ENCODE measurements around the gene UNC13D. TPM values are rescaled to one million over a fixed set of nuclear protein-coding genes. Genes with fewer than 3 reads are reported as not detected.
A peak's percentile ranks its signal among the peaks of the same experiment; 100 is the strongest.

UNC13D gene
- total and polyA plus RNA-seq, 9 of the 15 experiments (the other 6 are each of a cell fraction or from before 2014, with no cell fraction given) = 0.86 to 244 (median 69.2) TPM

DNA sequence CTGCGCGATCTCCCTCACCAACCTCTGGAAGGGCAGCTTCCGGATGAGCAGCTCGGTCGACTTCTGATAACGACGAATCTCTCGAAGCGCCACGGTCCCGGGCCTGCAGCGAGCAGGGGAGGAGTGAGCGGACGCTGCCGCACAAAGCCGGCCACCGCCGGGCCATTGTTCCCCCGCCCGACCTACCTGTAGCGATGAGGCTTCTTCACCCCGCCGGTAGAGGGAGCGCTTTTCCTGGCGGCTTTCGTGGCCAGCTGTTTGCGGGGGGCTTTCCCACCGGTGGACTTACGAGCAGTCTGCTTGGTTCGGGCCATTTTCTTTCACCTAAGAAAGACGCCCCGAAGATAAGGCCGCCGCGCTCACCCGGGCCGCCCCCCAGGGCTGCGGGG, 65.3 kb downstream of the UNC13D start (continued):
- no peak for TF ChIP-seq TEAD4 (IDR thresholded peaks at IDR 0.05; ENCODE audit: low read length)
- TF ChIP-seq TEAD4 (CRISPR knock-in tag; IDR thresholded peaks at IDR 0.05; ENCODE audit: borderline replicate concordance) = no peak
- TF ChIP-seq XRCC5 (IDR thresholded peaks at IDR 0.05; ENCODE audit: low read depth, low read length) = 0 out of 2 replicates have a peak, but pooled peaks have one; percentile 10
- peak in 1 of 2 experiments; percentile 6; a peak in 1 of 4 replicates for TF ChIP-seq SIN3A (IDR thresholded peaks at IDR 0.05; ENCODE audit: borderline replicate concordance in 2 of 2, control insufficient read depth in 1 of 2, low read depth in 2 of 2, low read length in 2 of 2)
- TF ChIP-seq ZNF584 (CRISPR knock-in tag; IDR thresholded peaks at IDR 0.05; ENCODE audit: low read depth) = no peak
- TF ChIP-seq SRSF3 (IDR thresholded peaks at IDR 0.05; ENCODE audit: insufficient read depth, low read length) = no peak
- TF ChIP-seq TCF7L2 (IDR thresholded peaks at IDR 0.05; ENCODE audit: low read depth, low read length) = no peak
- no peak for TF ChIP-seq RBM22 (IDR thresholded peaks at IDR 0.05; ENCODE audit: low read depth, low read length, poor library complexity, severe bottlenecking)
- 0 out of 2 replicates have a peak, but pooled peaks have one; percentile 1 for TF ChIP-seq ZNF143 (CRISPR knock-in tag; IDR thresholded peaks at IDR 0.05)
- TF ChIP-seq ZKSCAN1 (IDR thresholded peaks at IDR 0.05; ENCODE audit: low read depth, low read length) = no peak
- TF ChIP-seq, protein P1, sequence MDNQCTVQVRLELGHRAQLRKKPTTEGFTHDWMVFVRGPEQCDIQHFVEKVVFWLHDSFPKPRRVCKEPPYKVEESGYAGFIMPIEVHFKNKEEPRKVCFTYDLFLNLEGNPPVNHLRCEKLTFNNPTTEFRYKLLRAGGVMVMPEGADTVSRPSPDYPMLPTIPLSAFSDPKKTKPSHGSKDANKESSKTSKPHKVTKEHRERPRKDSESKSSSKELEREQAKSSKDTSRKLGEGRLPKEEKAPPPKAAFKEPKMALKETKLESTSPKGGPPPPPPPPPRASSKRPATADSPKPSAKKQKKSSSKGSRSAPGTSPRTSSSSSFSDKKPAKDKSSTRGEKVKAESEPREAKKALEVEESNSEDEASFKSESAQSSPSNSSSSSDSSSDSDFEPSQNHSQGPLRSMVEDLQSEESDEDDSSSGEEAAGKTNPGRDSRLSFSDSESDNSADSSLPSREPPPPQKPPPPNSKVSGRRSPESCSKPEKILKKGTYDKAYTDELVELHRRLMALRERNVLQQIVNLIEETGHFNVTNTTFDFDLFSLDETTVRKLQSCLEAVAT (IDR thresholded peaks at IDR 0.05) = peak; percentile 10 to 77; a peak in 3 of 4 replicates
- TF ChIP-seq, protein P2, sequence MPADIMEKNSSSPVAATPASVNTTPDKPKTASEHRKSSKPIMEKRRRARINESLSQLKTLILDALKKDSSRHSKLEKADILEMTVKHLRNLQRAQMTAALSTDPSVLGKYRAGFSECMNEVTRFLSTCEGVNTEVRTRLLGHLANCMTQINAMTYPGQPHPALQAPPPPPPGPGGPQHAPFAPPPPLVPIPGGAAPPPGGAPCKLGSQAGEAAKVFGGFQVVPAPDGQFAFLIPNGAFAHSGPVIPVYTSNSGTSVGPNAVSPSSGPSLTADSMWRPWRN (IDR thresholded peaks at IDR 0.05; ENCODE audit: low read depth) = no peak
- TF ChIP-seq NFIC (IDR thresholded peaks at IDR 0.05) = no peak
- TF ChIP-seq, protein P3, sequence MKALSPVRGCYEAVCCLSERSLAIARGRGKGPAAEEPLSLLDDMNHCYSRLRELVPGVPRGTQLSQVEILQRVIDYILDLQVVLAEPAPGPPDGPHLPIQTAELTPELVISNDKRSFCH (CRISPR knock-in tag; IDR thresholded peaks at IDR 0.05) = no peak
- TF ChIP-seq, protein P3 (tag; IDR thresholded peaks at IDR 0.05) = no peak
- no peak for TF ChIP-seq GABPB1 (CRISPR knock-in tag; IDR thresholded peaks at IDR 0.05)
- no peak for TF ChIP-seq ARNT (IDR thresholded peaks at IDR 0.05)
- no peak for TF ChIP-seq PRPF4 (IDR thresholded peaks at IDR 0.05; ENCODE audit: insufficient read depth, low read depth, low read length, poor library complexity, severe bottlenecking)
- TF ChIP-seq SMC3 (conservative IDR thresholded peaks at IDR 0.05; ENCODE audit: insufficient read depth, low read depth, low read length) = 0 out of 2 replicates have a peak, but pooled peaks have one; percentile 5
- TF ChIP-seq SMARCA4 (IDR thresholded peaks at IDR 0.05) = peak; percentile 46; the same call in 1 of the 2 replicates
- no peak for TF ChIP-seq NFATC3 (IDR thresholded peaks at IDR 0.05)
- TF ChIP-seq HDAC3 (IDR thresholded peaks at IDR 0.05; ENCODE audit: borderline replicate concordance, partially characterized antibody) = no peak
- TF ChIP-seq PHB (CRISPR knock-in tag; IDR thresholded peaks at IDR 0.05) = peak; percentile 10; the same call in 1 of the 2 replicates
- TF ChIP-seq NR3C1 (CRISPR knock-in tag; IDR thresholded peaks at IDR 0.05) = no peak
- TF ChIP-seq FOXP1 (CRISPR knock-in tag; IDR thresholded peaks at IDR 0.05) = no peak
- 0 out of 2 replicates have a peak, but pooled peaks have one; percentile 78 for TF ChIP-seq MED1 (CRISPR knock-in tag; IDR thresholded peaks at IDR 0.05; ENCODE audit: borderline replicate concordance)
- peak; percentile 73 for TF ChIP-seq SNRNP70 (optimal IDR thresholded peaks at IDR 0.05; ENCODE audit: low read depth, low read length)
- no peak for TF ChIP-seq ADNP (tag; IDR thresholded peaks at IDR 0.05)
- TF ChIP-seq ZFX (CRISPR knock-in tag; IDR thresholded peaks at IDR 0.05) = no peak
- no peak for TF ChIP-seq POLR3A (IDR thresholded peaks at IDR 0.05; ENCODE audit: borderline replicate concordance, extremely low read depth, insufficient read depth, insufficient read length)
